ENCODE results near the gene TMA7.

Gene TMA7

DNA sequence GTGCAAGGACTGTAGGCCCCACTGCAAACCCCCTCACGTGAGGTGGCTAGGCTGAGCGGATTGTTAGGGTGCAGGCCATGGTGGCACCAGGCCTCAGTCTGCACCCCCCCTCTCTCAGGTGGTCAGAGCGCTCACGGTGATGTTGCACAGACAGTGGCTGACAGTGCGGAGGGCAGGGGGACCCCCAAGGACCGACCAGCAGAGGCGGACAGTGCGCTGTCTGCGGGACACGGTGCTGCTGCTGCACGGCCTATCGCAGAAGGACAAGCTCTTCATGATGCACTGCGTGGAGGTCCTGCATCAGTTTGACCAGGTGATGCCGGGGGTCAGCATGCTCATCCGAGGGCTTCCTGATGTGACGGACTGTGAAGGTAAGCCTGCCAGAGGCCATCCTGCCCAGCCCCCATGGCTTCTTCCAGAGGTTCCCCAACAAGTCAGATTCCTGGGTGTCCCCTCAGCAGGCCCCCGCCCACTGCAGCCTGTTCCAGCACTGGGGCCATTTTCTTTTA is 24.7 kb downstream of the TMA7 start:
- no peaks in the 10 kb centered on the region for H3K27me3 ChIP-seq (ENCODE audit: insufficient read depth, low read length)
- H3K9ac ChIP-seq (ENCODE audit: low read length) = no peak overlapping the region
- no peak overlapping the region for H3K27ac ChIP-seq (ENCODE audit: low read depth, low read length, poor library complexity, severe bottlenecking)
- H4K20me1 ChIP-seq (ENCODE audit: insufficient read depth, low read length) = no peaks in the 10 kb centered on the region
- no peak overlapping the region for H2AFZ ChIP-seq (ENCODE audit: low read length)
- no peaks in the 10 kb centered on the region for H3F3A ChIP-seq (ENCODE audit: insufficient read depth, low read length)
- no peaks in the 10 kb centered on the region for H3K9me2 ChIP-seq (ENCODE audit: low read depth, low read length)
- no peaks in the 10 kb centered on the region for H3K9me3 ChIP-seq (ENCODE audit: low read length)
- no peak overlapping the region for H3K4me2 ChIP-seq (ENCODE audit: low read length)
- TF ChIP-seq EZH2 (IDR thresholded peaks at IDR 0.05; ENCODE audit: borderline replicate concordance, low read length) (no peak), CTCF (IDR thresholded peaks at IDR 0.05; ENCODE audit: low read length) (no peak)
- peaks cover 46% of the 10 kb centered on the region for H3K36me3 ChIP-seq (ENCODE audit: insufficient read depth, low read length)
- no peak overlapping the region for H3K4me3 ChIP-seq (ENCODE audit: low read depth, low read length, poor library complexity, severe bottlenecking)
- peaks cover 44% of the 10 kb centered on the region for H3K4me1 ChIP-seq (ENCODE audit: insufficient read depth, low read length, severe bottlenecking)
- no peaks in the 10 kb centered on the region for H3K79me2 ChIP-seq (ENCODE audit: insufficient read depth, low read length)

GRCh38 chr3:48465237-48465530 is 25.1 kb downstream of the TMA7 start:
- no peaks in the 10 kb centered on the region for H3K27me3 ChIP-seq (ENCODE audit: insufficient read depth, low read length)
- H3K9me2 ChIP-seq (ENCODE audit: low read depth, low read length) = no peaks in the 10 kb centered on the region
- H3K9me3 ChIP-seq (ENCODE audit: low read length) = no peaks in the 10 kb centered on the region
- H3F3A ChIP-seq (ENCODE audit: insufficient read depth, low read length) = no peaks in the 10 kb centered on the region
- no peak overlapping the region for H3K4me2 ChIP-seq (ENCODE audit: low read length)
- peaks cover 48% of the 10 kb centered on the region for H3K4me1 ChIP-seq (ENCODE audit: insufficient read depth, low read length, severe bottlenecking)
- no peak overlapping the region for H2AFZ ChIP-seq (ENCODE audit: low read length)
- H4K20me1 ChIP-seq (ENCODE audit: insufficient read depth, low read length) = no peaks in the 10 kb centered on the region
- H3K36me3 ChIP-seq (ENCODE audit: insufficient read depth, low read length) = peaks cover 45% of the 10 kb centered on the region
- no peak overlapping the region for H3K9ac ChIP-seq (ENCODE audit: low read length)
- no peaks in the 10 kb centered on the region for H3K79me2 ChIP-seq (ENCODE audit: insufficient read depth, low read length)
- TF ChIP-seq CTCF (IDR thresholded peaks at IDR 0.05; ENCODE audit: low read length) (no peak), EZH2 (IDR thresholded peaks at IDR 0.05; ENCODE audit: borderline replicate concordance, low read length) (no peak)
- H3K4me3 ChIP-seq (ENCODE audit: low read depth, low read length, poor library complexity, severe bottlenecking) = no peak overlapping the region
- H3K27ac ChIP-seq (ENCODE audit: low read depth, low read length, poor library complexity, severe bottlenecking) = peak overlapping the region; percentile 72

GRCh38 chr3:48465531-48466378 is 25.7 kb downstream of the TMA7 start:
- Histone ChIP-seq H3K27ac (ENCODE audit: low read depth, low read length, poor library complexity, severe bottlenecking) (peak overlapping the region; percentile 72), H3K9ac (ENCODE audit: low read length) (peak overlapping the region; percentile 82), H4K20me1 (ENCODE audit: insufficient read depth, low read length) (no peaks in the 10 kb centered on the region), H3K36me3 (ENCODE audit: insufficient read depth, low read length) (peaks cover 42% of the 10 kb centered on the region), H3K79me2 (ENCODE audit: insufficient read depth, low read length) (no peaks in the 10 kb centered on the region), H3K9me2 (ENCODE audit: low read depth, low read length) (no peaks in the 10 kb centered on the region), H3K9me3 (ENCODE audit: low read length) (no peaks in the 10 kb centered on the region), H3K27me3 (ENCODE audit: insufficient read depth, low read length) (no peaks in the 10 kb centered on the region), H3K4me2 (ENCODE audit: low read length) (peak overlapping the region; percentile 82), H3K4me3 (ENCODE audit: low read depth, low read length, poor library complexity, severe bottlenecking) (peak overlapping the region; percentile 68), H3F3A (ENCODE audit: insufficient read depth, low read length) (no peaks in the 10 kb centered on the region), H3K4me1 (ENCODE audit: insufficient read depth, low read length, severe bottlenecking) (peaks cover 54% of the 10 kb centered on the region), H2AFZ (ENCODE audit: low read length) (no peak overlapping the region)
- no peak for TF ChIP-seq EZH2 (IDR thresholded peaks at IDR 0.05; ENCODE audit: borderline replicate concordance, low read length)
- TF ChIP-seq CTCF (IDR thresholded peaks at IDR 0.05; ENCODE audit: low read length) = peak; percentile 57; the same call in 1 of the 2 replicates
